Fibroblast of lung (primary cell): ENCODE results near the gene KLK13.

Experiments
- CTCF ChIP-seq, 2 donors: IDR thresholded peaks in 1 of 2; conservative IDR thresholded peaks in 1 of 2; 1 replicate in 1 of 2; 2 replicates in 1 of 2; pipeline ENCODE4 v1.5.1; 2011 to 2012; ENCODE audit warnings: low read length in 2 of 2, control low read depth in 1 of 2, inconsistent platforms in 1 of 2, low read depth in 1 of 2, mild to moderate bottlenecking in 1 of 2
- EZH2 ChIP-seq: IDR thresholded peaks from 2 replicates; pipeline ENCODE4 v1.5.1; 2012; ENCODE audit warnings: low read length, control low read depth, mild to moderate bottlenecking; ENCODE audit errors: missing control alignments

- TF ChIP-seq CTCF (conservative IDR thresholded peaks at IDR 0.05 in 1 of 2, IDR thresholded peaks at IDR 0.05 in 1 of 2; ENCODE audit: low read depth in 1 of 2, low read length in 2 of 2), result no peak
- TF ChIP-seq EZH2, result no peak
Measured at GRCh38 chr19:51071095-51071405, 6.2 kb upstream of the KLK13 start.
